ENCODE measurements around the gene IL1RL2.
A peak's percentile ranks its signal among the peaks of the same experiment; 100 is the strongest.

Gene IL1RL2

GRCh38 chr2:102186791-102187495 is at the start of gene IL1RL2:
Gene IL1RL2 (plus strand): TSS chr2:102187023. CDS start chr2:102187868, 845 bp downstream.
- Histone ChIP-seq H3K36me3 (ENCODE audit: control insufficient read depth, insufficient read depth, low read length) (no peaks in the 10 kb centered on the region), H3K4me1 (ENCODE audit: control insufficient read depth, insufficient read depth, low read length) (no peaks in the 10 kb centered on the region), H3K27ac (ENCODE audit: low read depth, low read length) (no peak within 1 kb of the TSS), H3K4me3 (ENCODE audit: low read depth, low read length) (peak within 1 kb of the TSS; percentile 61), H3K9ac (ENCODE audit: low read depth, low read length) (no peak within 1 kb of the TSS), H3K27me3 (ENCODE audit: control insufficient read depth, insufficient read depth, low read length) (peaks cover 35% of the 10 kb centered on the region), H3K9me3 (ENCODE audit: control insufficient read depth, insufficient read depth, low read length) (no peaks in the 10 kb centered on the region)

DNA sequence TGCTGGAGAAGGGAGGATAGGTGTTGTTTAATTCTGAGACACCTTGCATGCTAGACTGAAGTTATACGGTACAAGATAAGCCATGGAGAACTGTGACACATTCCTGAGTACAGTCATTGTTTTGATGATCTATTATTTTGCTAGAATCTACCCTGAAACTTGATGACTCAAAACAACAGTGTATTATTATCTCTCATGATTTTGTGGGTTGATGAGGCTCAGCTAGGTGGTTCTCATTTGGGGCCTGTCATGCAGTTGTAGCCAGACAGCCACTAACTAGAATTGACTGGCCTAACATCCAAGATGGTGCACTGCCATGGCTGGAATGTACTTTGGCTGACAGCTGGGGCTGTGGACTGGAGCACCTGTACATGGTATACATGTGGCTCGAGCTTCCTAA is 49.7 kb upstream of the IL1RL2 start:
- Histone ChIP-seq H3K27ac (ENCODE audit: low read depth, low read length) (no peak overlapping the region), H3K9me3 (ENCODE audit: control insufficient read depth, insufficient read depth, low read length) (no peaks in the 10 kb centered on the region), H3K9ac (ENCODE audit: low read depth, low read length) (no peak overlapping the region), H3K4me1 (ENCODE audit: control insufficient read depth, insufficient read depth, low read length) (no peaks in the 10 kb centered on the region), H3K4me3 (ENCODE audit: low read depth, low read length) (no peak overlapping the region), H3K27me3 (ENCODE audit: control insufficient read depth, insufficient read depth, low read length) (peaks cover 14% of the 10 kb centered on the region), H3K36me3 (ENCODE audit: control insufficient read depth, insufficient read depth, low read length) (no peaks in the 10 kb centered on the region)

- no peaks in the 10 kb centered on the region for H3K9me3 ChIP-seq (ENCODE audit: control insufficient read depth, insufficient read depth, low read length)
- H3K36me3 ChIP-seq (ENCODE audit: control insufficient read depth, insufficient read depth, low read length) = no peaks in the 10 kb centered on the region
- no peaks in the 10 kb centered on the region for H3K4me1 ChIP-seq (ENCODE audit: control insufficient read depth, insufficient read depth, low read length)
- H3K4me3 ChIP-seq (ENCODE audit: low read depth, low read length) = no peak overlapping the region
- H3K9ac ChIP-seq (ENCODE audit: low read depth, low read length) = no peak overlapping the region
- H3K27me3 ChIP-seq (ENCODE audit: control insufficient read depth, insufficient read depth, low read length) = peaks cover 23% of the 10 kb centered on the region
- H3K27ac ChIP-seq (ENCODE audit: low read depth, low read length) = no peak overlapping the region
Observed at GRCh38 chr2:102138331-102138730, 48.5 kb upstream of the IL1RL2 start.

- Histone ChIP-seq H3K36me3 (ENCODE audit: control insufficient read depth, insufficient read depth, low read length) (no peaks in the 10 kb centered on the region), H3K27me3 (ENCODE audit: control insufficient read depth, insufficient read depth, low read length) (peaks cover 33% of the 10 kb centered on the region), H3K9ac (ENCODE audit: low read depth, low read length) (no peak overlapping the region), H3K27ac (ENCODE audit: low read depth, low read length) (no peak overlapping the region), H3K9me3 (ENCODE audit: control insufficient read depth, insufficient read depth, low read length) (no peaks in the 10 kb centered on the region), H3K4me3 (ENCODE audit: low read depth, low read length) (no peak overlapping the region), H3K4me1 (ENCODE audit: control insufficient read depth, insufficient read depth, low read length) (no peaks in the 10 kb centered on the region)
Observed at GRCh38 chr2:102139851-102140250, 47.0 kb upstream of the IL1RL2 start.

GRCh38 chr2:102140377-102140776 is 46.4 kb upstream of the IL1RL2 start:
- Histone ChIP-seq H3K27me3 (ENCODE audit: control insufficient read depth, insufficient read depth, low read length) (peaks cover 33% of the 10 kb centered on the region), H3K9me3 (ENCODE audit: control insufficient read depth, insufficient read depth, low read length) (no peaks in the 10 kb centered on the region), H3K4me1 (ENCODE audit: control insufficient read depth, insufficient read depth, low read length) (no peaks in the 10 kb centered on the region), H3K4me3 (ENCODE audit: low read depth, low read length) (no peak overlapping the region), H3K9ac (ENCODE audit: low read depth, low read length) (no peak overlapping the region), H3K27ac (ENCODE audit: low read depth, low read length) (no peak overlapping the region), H3K36me3 (ENCODE audit: control insufficient read depth, insufficient read depth, low read length) (no peaks in the 10 kb centered on the region)

DNA sequence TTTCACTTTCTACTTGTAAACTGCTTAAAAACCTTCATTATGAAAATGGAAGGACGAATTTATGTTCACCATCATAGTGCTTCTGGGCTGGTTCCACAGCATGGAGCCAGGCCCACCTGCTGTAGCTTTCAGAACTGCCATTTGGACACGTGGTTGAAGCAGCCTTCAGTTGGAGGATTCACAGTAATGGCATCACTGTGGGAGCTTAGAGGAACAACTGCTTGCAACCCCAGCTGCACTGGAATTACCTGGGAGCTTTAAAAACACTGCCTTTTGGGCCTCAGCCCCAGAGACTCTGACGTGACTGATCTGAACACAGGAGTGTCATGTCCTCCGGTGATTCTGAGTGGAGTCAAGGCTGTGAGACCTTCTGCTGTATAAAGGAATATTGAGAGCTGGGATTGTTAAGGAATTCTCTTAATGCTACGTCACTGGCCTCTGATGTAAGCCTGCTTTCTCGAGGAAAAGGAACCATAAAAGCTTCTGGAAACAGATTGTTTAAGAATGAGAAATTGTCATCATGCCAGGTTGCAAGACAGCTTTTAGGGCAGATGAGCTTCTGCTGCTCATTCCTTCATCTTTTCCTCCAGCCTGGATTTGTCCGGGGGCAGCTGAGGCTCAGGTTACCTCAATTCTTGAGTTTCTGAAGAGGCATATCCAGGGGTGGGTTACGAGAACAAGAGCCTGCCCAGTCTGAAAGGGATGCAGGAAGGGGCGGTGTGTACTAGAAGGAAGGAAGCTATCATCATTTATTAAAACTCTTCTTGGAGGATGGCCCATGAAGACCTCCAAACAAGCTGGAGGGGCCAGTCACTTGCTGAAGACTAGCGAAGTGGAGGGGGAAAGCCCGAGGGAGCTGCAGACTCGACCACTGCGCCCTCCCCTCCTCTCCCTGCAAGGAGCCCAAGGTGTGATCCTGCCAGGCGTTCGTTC is 45.5 kb upstream of the IL1RL2 start:
- H3K4me3 ChIP-seq (ENCODE audit: low read depth, low read length) = 0 out of 2 replicates have a peak overlapping the region, but pooled peaks have one; percentile 65
- no peaks in the 10 kb centered on the region for H3K4me1 ChIP-seq (ENCODE audit: control insufficient read depth, insufficient read depth, low read length)
- H3K27ac ChIP-seq (ENCODE audit: low read depth, low read length) = no peak overlapping the region
- H3K36me3 ChIP-seq (ENCODE audit: control insufficient read depth, insufficient read depth, low read length) = no peaks in the 10 kb centered on the region
- H3K9ac ChIP-seq (ENCODE audit: low read depth, low read length) = no peak overlapping the region
- no peaks in the 10 kb centered on the region for H3K9me3 ChIP-seq (ENCODE audit: control insufficient read depth, insufficient read depth, low read length)
- peaks cover 33% of the 10 kb centered on the region for H3K27me3 ChIP-seq (ENCODE audit: control insufficient read depth, insufficient read depth, low read length)

DNA sequence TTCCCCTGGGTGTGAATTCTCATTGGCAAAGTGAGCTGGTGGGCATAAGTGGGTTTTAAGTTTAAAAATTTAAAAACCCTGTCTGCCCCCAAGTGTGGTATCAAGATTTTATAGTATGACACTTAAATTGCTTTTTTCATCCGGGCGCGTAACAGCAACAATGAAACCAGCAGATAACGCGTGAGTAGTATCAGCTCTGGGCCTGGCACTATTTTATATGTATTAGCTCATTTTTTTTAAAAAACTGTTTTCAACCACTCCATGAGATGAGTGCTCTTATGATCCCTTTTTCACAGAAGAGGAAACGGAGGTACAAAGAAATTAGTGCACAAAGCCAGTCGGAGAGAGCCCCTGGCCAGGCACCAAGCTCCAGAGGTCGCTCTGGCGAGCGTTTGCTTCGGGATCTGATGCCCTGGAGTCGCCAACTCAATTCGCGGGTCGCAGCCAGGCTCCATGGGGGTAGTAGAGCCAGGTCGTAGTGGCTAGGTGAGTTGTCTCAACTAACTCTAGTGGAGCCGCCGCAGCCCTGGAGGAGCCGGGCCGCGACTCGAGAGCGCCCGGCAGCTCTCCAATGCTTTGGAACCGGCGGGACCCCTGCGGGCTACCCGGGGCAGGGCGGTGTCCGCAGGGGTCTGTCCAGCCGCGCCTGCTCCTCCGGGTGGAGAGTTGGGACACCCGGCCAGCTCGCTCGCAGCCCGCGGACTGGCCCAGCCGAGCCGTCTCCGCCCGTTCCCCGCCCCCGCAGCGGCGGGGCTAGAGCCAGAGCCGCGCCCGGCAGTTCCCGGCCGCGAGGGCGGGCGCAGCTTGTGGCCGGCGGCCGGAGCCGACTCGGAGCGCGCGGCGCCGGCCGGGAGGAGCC is 44.6 kb upstream of the IL1RL2 start, which contains the start of gene IL1R1:
Gene IL1R1, plus strand, starts transcription at position 777 of the 859 bp plus-strand sequence. CDS start 14,979 bp downstream, outside the sequence.
- no peaks in the 10 kb centered on the region for H3K36me3 ChIP-seq (ENCODE audit: control insufficient read depth, insufficient read depth, low read length)
- H3K27me3 ChIP-seq (ENCODE audit: control insufficient read depth, insufficient read depth, low read length) = peaks cover 33% of the 10 kb centered on the region
- H3K9ac ChIP-seq (ENCODE audit: low read depth, low read length) = peak within 1 kb of the TSS; percentile 30
- H3K4me1 ChIP-seq (ENCODE audit: control insufficient read depth, insufficient read depth, low read length) = no peaks in the 10 kb centered on the region
- 0 out of 2 replicates have a peak, but pooled peaks cover 4% of the 10 kb centered on the region for H3K9me3 ChIP-seq (ENCODE audit: control insufficient read depth, insufficient read depth, low read length)
- peak within 1 kb of the TSS; percentile 65 for H3K4me3 ChIP-seq (ENCODE audit: low read depth, low read length)
- H3K27ac ChIP-seq (ENCODE audit: low read depth, low read length) = no peak within 1 kb of the TSS

DNA sequence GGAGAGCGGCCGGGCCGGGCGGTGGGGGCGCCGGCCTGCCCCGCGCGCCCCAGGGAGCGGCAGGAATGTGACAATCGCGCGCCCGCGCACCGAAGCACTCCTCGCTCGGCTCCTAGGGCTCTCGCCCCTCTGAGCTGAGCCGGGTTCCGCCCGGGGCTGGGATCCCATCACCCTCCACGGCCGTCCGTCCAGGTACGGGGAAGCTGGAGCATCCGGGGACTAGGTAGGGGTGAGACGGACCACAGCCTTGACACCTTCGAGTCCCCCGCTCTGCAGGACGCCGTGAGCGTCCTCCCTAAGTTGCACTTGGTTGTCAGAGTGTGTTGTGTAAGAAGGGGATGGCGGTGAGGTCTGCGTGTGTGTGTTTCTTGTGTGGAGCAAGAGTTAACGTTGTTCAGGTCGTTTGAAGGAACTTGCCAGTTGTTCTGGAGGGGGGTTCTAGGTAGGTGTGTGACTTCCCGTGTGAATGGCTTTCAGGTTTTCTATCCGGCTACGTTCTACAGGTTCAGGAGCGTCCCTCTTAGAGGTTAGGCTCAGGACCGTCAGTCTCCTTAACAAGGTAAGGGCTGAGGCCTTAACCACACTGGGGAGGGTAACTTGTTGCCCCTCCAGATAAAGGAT is 43.9 kb upstream of the IL1RL2 start:
- Histone ChIP-seq H3K27ac (ENCODE audit: low read depth, low read length) (no peak overlapping the region), H3K4me1 (ENCODE audit: control insufficient read depth, insufficient read depth, low read length) (no peaks in the 10 kb centered on the region), H3K9ac (ENCODE audit: low read depth, low read length) (no peak overlapping the region), H3K36me3 (ENCODE audit: control insufficient read depth, insufficient read depth, low read length) (no peaks in the 10 kb centered on the region), H3K27me3 (ENCODE audit: control insufficient read depth, insufficient read depth, low read length) (peaks cover 33% of the 10 kb centered on the region), H3K4me3 (ENCODE audit: low read depth, low read length) (peak overlapping the region; percentile 65), H3K9me3 (ENCODE audit: control insufficient read depth, insufficient read depth, low read length) (0 out of 2 replicates have a peak, but pooled peaks cover 4% of the 10 kb centered on the region)

GRCh38 chr2:102143450-102143985 is 43.3 kb upstream of the IL1RL2 start:
- Histone ChIP-seq H3K27me3 (ENCODE audit: control insufficient read depth, insufficient read depth, low read length) (peaks cover 33% of the 10 kb centered on the region), H3K4me3 (ENCODE audit: low read depth, low read length) (no peak overlapping the region), H3K36me3 (ENCODE audit: control insufficient read depth, insufficient read depth, low read length) (no peaks in the 10 kb centered on the region), H3K4me1 (ENCODE audit: control insufficient read depth, insufficient read depth, low read length) (no peaks in the 10 kb centered on the region), H3K9me3 (ENCODE audit: control insufficient read depth, insufficient read depth, low read length) (0 out of 2 replicates have a peak, but pooled peaks cover 4% of the 10 kb centered on the region), H3K9ac (ENCODE audit: low read depth, low read length) (no peak overlapping the region), H3K27ac (ENCODE audit: low read depth, low read length) (no peak overlapping the region)

DNA sequence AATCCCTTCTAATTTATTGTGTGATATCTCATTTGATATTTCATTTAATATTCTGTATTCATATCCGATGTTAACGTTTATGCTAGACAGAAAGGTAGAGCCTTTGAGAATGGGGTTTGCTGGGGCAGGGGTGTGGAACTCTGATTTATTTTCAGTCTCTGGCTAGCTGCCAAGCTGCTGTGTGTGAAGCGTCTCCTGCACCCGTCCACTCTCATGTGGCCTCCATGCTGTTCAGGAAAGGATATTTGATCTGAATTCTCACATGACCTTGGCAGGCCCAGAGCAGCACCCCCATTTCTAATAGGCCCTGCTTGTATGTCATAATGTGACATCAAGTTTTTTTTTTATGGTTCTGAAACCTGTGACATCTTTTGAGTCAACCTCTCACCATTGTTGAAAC is 42.7 kb upstream of the IL1RL2 start:
- Histone ChIP-seq H3K9ac (ENCODE audit: low read depth, low read length) (no peak overlapping the region), H3K9me3 (ENCODE audit: control insufficient read depth, insufficient read depth, low read length) (0 out of 2 replicates have a peak, but pooled peaks cover 4% of the 10 kb centered on the region), H3K4me3 (ENCODE audit: low read depth, low read length) (no peak overlapping the region)

More for the DNA sequence above, 42.7 kb upstream of the IL1RL2 start:
- Histone ChIP-seq H3K4me1 (ENCODE audit: control insufficient read depth, insufficient read depth, low read length) (no peaks in the 10 kb centered on the region), H3K27me3 (ENCODE audit: control insufficient read depth, insufficient read depth, low read length) (peaks cover 33% of the 10 kb centered on the region), H3K36me3 (ENCODE audit: control insufficient read depth, insufficient read depth, low read length) (no peaks in the 10 kb centered on the region), H3K27ac (ENCODE audit: low read depth, low read length) (no peak overlapping the region)
